GM19397 (cell line): ENCODE measurements around the gene RFNG.

ENCODE experiments used
- ATAC-seq: cut with Tn5 transposase; IDR thresholded peaks from one replicate; pipeline ENCODE4 v1.9.1; 2021; ENCODE audit warnings: mild to moderate bottlenecking, moderate library complexity; ENCODE audit not compliant: unreplicated experiment

RFNG gene

GRCh38 chr17:82029990-82030469 is 21.6 kb downstream of the RFNG start:
- ATAC-seq = no peak

GRCh38 chr17:82029391-82029790 is 22.2 kb downstream of the RFNG start:
- ATAC-seq = no peak

GRCh38 chr17:82028966-82029365 is 22.6 kb downstream of the RFNG start:
- no peak for ATAC-seq

GRCh38 chr17:82028246-82028645 is 23.4 kb downstream of the RFNG start:
- ATAC-seq = no peak

GRCh38 chr17:82025401-82026107 is 26.1 kb downstream of the RFNG start:
- no peak for ATAC-seq

DNA sequence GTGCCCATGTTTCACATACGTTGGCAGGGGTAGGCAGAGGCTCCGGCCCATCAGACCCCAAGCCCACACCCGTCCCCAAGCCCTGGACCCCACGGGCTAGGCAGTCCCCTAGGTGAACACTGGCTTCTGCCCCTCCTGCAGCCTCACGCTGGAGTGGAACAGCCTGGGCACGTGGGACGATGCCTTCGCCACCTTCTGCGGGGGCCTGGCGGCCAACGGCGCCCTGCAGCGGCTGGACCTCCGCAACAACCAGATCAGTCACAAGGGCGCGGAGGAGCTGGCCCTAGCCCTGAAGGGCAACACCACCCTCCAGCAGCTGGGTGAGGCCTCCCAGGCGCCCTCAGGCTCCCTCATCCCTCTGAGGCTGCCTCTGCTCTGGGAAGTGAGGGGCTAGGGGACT is 26.8 kb downstream of the RFNG start:
- ATAC-seq = no peak

GRCh38 chr17:82023447-82024241 is 28.0 kb downstream of the RFNG start:
- ATAC-seq = peak; percentile 4

- peak; percentile 86 for ATAC-seq
Measured at GRCh38 chr17:82022981-82023446, 28.6 kb downstream of the RFNG start, which contains the start of gene LRRC45. LRRC45 (plus strand) TSS chr17:82023305; CDS start chr17:82023644, 339 bp downstream.

- no peak for ATAC-seq
Measured at GRCh38 chr17:82022310-82022980, 29.2 kb downstream of the RFNG start, which contains the start of gene CENPX. CENPX (minus strand) TSS chr17:82022878; CDS start chr17:82022861, 17 bp downstream.

DNA sequence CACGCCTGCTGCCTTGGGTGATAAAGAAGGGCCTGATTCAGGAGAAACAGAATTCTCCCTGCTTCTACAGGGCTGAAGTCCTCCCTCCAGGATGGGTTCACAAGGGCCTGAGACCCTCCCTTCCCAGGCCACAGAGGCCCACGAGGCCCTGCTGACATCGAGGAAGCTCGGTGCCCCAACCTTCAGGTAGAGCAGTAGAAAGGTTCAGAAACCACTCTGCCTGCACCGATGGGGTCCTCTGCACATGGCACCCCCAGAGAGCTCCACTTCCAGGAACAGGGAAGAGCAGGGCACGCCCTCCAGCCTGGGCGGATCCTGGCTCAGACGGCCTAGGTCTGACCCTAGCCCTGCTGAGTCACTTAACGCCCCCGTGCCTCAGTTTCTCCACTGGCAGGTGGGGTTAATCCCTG is 29.7 kb downstream of the RFNG start:
- ATAC-seq = no peak

DNA sequence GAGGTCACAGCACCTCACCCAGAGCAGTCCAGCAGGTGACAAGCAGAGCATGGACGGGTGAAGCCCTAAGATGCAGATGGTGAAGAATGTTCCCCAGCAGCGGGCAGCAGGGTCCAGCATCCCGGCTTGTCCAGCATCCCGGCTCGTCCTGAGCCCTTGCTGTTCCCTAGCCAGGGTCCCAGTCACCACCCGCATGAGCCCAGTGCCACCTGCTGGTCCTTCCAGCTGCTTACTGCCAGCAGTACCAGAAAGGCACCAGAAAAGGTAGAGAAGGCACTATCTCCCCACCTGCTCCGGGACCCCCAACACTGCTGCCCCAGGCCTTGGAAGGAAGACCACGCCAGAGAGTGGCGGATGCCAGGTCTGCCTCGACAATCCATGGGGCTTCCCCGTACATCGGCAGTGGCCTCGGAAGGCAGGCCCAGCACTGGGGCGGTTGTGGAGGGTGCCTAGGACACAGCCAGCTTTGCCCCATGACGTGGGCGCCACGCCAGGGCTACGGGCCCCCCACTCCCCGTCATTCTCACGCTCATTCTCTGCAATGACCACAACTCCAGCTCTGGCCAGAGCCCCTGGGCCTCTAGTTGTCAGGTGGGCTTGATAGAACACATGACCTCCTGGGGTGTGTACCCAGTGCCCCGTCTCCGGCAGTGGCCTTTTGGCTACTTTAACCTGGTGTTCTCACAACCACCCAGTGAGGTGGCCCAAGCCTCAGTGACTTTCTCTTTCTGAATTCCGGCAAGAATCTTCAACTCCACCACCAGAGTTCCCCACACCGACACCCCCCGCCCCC is 30.3 kb downstream of the RFNG start:
- ATAC-seq = no peak

DNA sequence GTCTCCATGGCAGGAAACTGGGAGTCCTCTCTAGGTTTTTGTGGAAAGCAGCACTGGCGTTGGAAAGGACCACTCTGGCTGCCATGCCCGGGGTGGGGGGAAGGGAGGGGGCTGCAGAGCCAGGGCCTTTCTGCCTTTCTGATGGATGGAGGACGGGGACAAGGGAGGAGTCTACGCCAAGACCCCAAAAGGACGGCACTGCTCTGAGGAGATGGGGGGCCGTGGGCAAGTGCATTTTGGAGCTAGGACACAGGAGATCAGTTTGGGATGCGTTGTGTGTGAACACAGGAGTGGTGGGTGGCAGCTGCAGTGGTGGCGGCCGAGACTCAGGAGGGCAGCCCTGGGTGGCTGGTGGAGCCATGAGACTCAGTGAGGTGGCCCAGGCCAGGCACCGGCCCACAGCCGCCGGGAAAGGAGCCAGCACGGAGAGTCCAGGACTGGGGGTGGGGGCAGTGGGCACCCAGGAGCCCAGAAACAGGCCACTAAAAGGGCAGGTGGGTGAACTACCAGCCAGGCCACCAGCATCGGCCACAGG is 31.0 kb downstream of the RFNG start:
- ATAC-seq = no peak

- ATAC-seq = no peak
Measured at GRCh38 chr17:82019690-82020571, 31.7 kb downstream of the RFNG start.

DNA sequence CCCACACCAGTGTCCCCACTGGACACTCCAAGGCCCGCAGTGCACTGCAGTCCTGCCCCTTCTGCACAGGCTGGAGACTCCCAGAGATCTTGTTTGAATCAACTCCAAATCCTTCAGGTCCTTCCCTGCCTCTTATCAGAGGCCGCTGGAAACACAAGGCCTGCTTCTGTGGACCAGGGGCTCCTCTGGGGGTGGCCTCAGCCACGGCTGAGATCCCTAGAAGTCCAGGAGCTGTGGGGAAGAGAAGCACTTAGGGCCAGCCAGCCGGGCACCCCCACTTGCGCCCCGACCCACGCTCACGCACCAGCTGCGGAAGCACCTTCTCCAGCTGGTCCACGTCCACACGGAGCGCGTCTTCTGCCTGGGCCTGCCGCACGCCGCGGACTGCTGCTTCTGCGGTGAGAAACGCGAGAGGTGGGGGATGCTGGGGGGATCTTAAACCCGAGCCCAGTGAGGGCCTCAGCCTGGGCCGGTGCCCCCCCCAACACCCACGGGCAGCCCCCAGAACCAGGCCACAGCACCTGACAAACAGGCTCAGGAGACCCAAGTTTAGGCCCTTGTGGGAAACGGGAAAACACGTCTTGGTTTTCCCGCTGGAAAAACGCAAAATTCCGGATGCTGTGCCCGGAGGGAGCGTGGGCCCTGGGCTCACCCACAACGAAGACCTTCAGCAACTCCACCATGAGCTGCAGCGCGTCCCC is 32.5 kb downstream of the RFNG start:
- no peak for ATAC-seq

GRCh38 chr17:82018152-82018988 is 33.2 kb downstream of the RFNG start:
- ATAC-seq = no peak

DNA sequence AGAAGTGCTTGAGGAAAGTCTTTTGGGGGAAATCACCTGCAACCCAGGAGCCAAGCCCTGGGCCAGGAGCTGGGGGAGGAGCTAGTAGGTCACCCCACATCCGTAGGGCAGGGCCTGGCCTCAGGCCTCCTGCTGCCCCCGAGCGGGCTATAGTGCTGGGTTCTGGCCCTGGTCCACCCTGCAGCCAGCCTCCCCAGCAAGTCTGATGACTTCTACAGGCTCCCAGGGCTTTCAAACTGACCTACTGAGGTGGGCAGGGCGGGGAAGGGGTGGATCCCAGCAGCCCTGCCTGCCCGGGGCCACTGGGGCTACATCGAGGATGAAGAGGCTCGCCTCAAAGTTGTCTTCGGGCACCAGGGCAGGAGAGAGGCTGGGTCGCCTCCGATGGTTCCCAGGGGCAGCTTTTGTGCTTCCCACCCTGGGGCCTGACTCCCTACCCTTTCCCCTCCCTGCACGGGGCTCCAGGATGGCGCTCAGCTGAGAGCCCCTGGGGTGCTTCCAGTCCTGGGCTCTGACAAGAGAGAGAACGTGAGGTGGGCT is 33.9 kb downstream of the RFNG start:
- no peak for ATAC-seq

DNA sequence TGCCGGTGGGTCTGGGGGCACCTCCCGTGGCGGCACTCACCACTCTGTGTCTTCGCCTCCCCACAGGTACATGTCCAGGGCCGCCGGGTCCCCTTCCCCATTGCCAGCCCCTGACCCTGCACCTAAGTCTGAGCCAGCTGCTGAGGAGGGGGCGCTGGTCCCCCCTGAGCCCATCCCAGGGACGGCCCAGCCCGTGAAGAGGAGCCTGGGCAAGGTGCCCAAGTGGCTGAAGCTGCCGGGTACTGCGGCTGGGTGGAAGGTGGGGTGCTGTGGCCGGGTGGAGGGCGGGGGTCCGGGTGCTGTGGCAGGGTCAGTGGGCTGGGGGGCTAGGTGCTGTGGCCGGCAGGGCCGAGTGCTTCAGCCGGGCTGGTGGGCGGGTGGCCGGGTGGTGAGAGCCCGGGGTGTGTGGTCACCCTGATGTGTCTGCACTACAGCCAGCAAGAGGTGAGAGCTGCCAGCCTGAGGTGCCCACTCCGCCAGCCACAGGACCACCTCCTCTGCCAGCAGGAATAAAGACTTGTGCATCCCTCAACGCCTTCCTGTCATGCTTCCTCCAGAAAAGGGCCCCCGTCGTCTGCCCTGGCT is 34.6 kb downstream of the RFNG start:
- no peak for ATAC-seq
